CD14-positive monocyte (primary cell): ENCODE measurements around the gene OR1D5. TPM values are rescaled to one million over a fixed set of nuclear protein-coding genes. Genes with fewer than 3 reads are reported as not detected.

ENCODE experiments used
- DNase-seq, 3 donors: peaks; one replicate each; pipeline ENCODE4 v3.0.0-alpha.2; 2011 to 2022
- H2AFZ ChIP-seq: 2 replicates; pipeline ENCODE4 v1.6.0; 2012; ENCODE audit warnings: mild to moderate bottlenecking, low read depth, low read length, inconsistent platforms; ENCODE audit not compliant: insufficient read depth, poor library complexity, severe bottlenecking
- H3K27ac ChIP-seq, 2 donors: 1 replicate in 1 of 2; 2 replicates in 1 of 2; pipeline ENCODE4 v1.5.1; 2012 to 2013; ENCODE audit warnings: low read length in 2 of 2, control low read depth in 1 of 2, inconsistent platforms in 1 of 2, low read depth in 1 of 2, mild to moderate bottlenecking in 1 of 2
- H3K27me3 ChIP-seq, 2 donors: one replicate each; pipeline versions ENCODE4 v1.6.0 to v1.6.1; 2011 to 2013; ENCODE audit warnings: low read length in 2 of 2; ENCODE audit not compliant: control insufficient read depth in 2 of 2, insufficient read depth in 2 of 2
- H3K36me3 ChIP-seq, 2 donors: replicated peaks in 1 of 2; 1 replicate in 1 of 2; 2 replicates in 1 of 2; pipeline versions ENCODE4 v1.5.1 to v1.6.1; 2012 to 2013; ENCODE audit warnings: low read length in 2 of 2, control low read depth in 1 of 2, inconsistent platforms in 1 of 2, mild to moderate bottlenecking in 1 of 2; ENCODE audit not compliant: insufficient read depth in 2 of 2, control insufficient read depth in 1 of 2
- H3K4me1 ChIP-seq, 2 donors: 1 replicate in 1 of 2; 2 replicates in 1 of 2; pipeline versions ENCODE4 v1.5.1 to v1.6.1; 2012 to 2013; ENCODE audit warnings: low read length in 2 of 2, control low read depth in 1 of 2, inconsistent platforms in 1 of 2, mild to moderate bottlenecking in 1 of 2, moderate library complexity in 1 of 2; ENCODE audit not compliant: insufficient read depth in 2 of 2, control insufficient read depth in 1 of 2
- H3K4me2 ChIP-seq: replicated peaks from 2 replicates; pipeline ENCODE3; 2012; ENCODE audit warnings: low read length, moderate library complexity, mild to moderate bottlenecking; ENCODE audit not compliant: poor library complexity, severe bottlenecking; ENCODE audit errors: extremely low read depth
- H3K4me3 ChIP-seq, 3 experiments: fragments of 200-600 bp in 1 of 3; sonication (generic) in 1 of 3; replicated peaks in 1 of 3; 1 replicate in 2 of 3; 2 replicates in 1 of 3; pipeline ENCODE4 v1.5.1; 2011 to 2013; ENCODE audit warnings: low read length in 3 of 3, mild to moderate bottlenecking in 3 of 3, control low read depth in 2 of 3, low read depth in 2 of 3, inconsistent platforms in 1 of 3, moderate library complexity in 1 of 3
- H3K79me2 ChIP-seq: 2 replicates; pipeline ENCODE4 v1.6.0; 2012; ENCODE audit warnings: mild to moderate bottlenecking, control low read depth, inconsistent platforms, low read length, moderate library complexity; ENCODE audit not compliant: insufficient read depth
- H3K9ac ChIP-seq: 2 replicates; pipeline ENCODE4 v1.6.0; 2017; ENCODE audit warnings: low read length, mild to moderate bottlenecking; ENCODE audit not compliant: insufficient read depth, poor library complexity, severe bottlenecking
- H3K9me3 ChIP-seq, 2 donors: replicated peaks in 1 of 2; 1 replicate in 1 of 2; 2 replicates in 1 of 2; pipeline versions ENCODE4 v1.5.1 to v1.6.1; 2012 to 2013; ENCODE audit warnings: low read length in 2 of 2, control low read depth in 1 of 2; ENCODE audit not compliant: control insufficient read depth in 1 of 2, insufficient read depth in 1 of 2
- H4K20me1 ChIP-seq: 2 replicates; pipeline ENCODE4 v1.6.0; 2012; ENCODE audit warnings: mild to moderate bottlenecking, low read length, control low read depth, moderate library complexity; ENCODE audit not compliant: insufficient read depth
- H3K27ac Mint-ChIP-seq, 7 donors: one replicate each; pipeline ENCODE4 v1.8.0; 2020; ENCODE audit warnings: mild to moderate bottlenecking in 7 of 7, mixed read lengths in 7 of 7, moderate library complexity in 6 of 7, inconsistent platforms in 2 of 7
- H3K27me3 Mint-ChIP-seq, 3 donors: one replicate each; pipeline ENCODE4 v1.8.0; 2021 to 2022; ENCODE audit warnings: low read depth in 3 of 3, mild to moderate bottlenecking in 3 of 3, mixed read lengths in 3 of 3, moderate library complexity in 3 of 3, inconsistent platforms in 1 of 3
- H3K36me3 Mint-ChIP-seq, 2 donors: one replicate each; pipeline ENCODE4 v1.8.0; 2020; ENCODE audit warnings: mixed read lengths in 2 of 2, inconsistent platforms in 1 of 2, mild to moderate bottlenecking in 1 of 2
- H3K4me1 Mint-ChIP-seq: one replicate; pipeline ENCODE4 v1.8.0; 2020; ENCODE audit warnings: mild to moderate bottlenecking, mixed read lengths
- H3K4me3 Mint-ChIP-seq, 2 donors: one replicate each; pipeline ENCODE4 v1.8.0; 2020; ENCODE audit warnings: mild to moderate bottlenecking in 2 of 2, mixed read lengths in 2 of 2, moderate library complexity in 1 of 2
- H3K9me3 Mint-ChIP-seq, 7 donors: one replicate each; pipeline ENCODE4 v1.8.0; 2020 to 2022; ENCODE audit warnings: mixed read lengths in 7 of 7, mild to moderate bottlenecking in 6 of 7, moderate library complexity in 6 of 7, inconsistent platforms in 2 of 7
- WGBS: methylation state at CpG from one replicate; pipeline ENCODE4 v1.1.5; 2013; ENCODE audit warnings: missing lambda C conversion rate; ENCODE audit not compliant: insufficient coverage; 5-methylcytosine and 5-hydroxymethylcytosine counted together
- intact Hi-C, 2 donors: fragments of 100-400 bp; cut with micrococcal nuclease; formaldehyde crosslinking; loops; one replicate each; pipeline versions ENCODE4 v1.15.0 to v1.15.1; 2023
- polyA plus RNA-seq, 3 donors: library from polyadenylated mRNA; depleted of rRNA in 1 of 3; unstranded in 2 of 3; stranded (reverse) in 1 of 3; fragments of 300-500 nt in 2 of 3; fragments of >200 nt in 1 of 3; fragmentation: Illumina TruSeq in 2 of 3; gene quantifications; 1 replicate in 2 of 3; 2 replicates in 1 of 3; pipeline ENCODE4 v1.2.3, GENCODE V29; 2012 to 2021
- TF ChIP-seq, protein P1 (sequence below): fragments of 200-600 bp; IDR thresholded peaks from one replicate; pipeline ENCODE4 v1.8.0; 2022; ENCODE audit warnings: antibody characterized with exemption, mild to moderate bottlenecking

OR1D5 gene
- polyA plus RNA-seq, 3 donors: not detected

- intact Hi-C loops: loop anchor here (1.0 to 5.0 kb wide), 2 partner anchors 185 to 186 kb away; no protein-coding TSS in a partner anchor
- H3K27me3 ChIP-seq: no peaks in the 10 kb centered on the region
- no peaks in the 10 kb centered on the region for H3K9me3 ChIP-seq
- peaks cover 78 to 98% of the 10 kb centered on the region in 2 donors for H3K36me3 ChIP-seq
- no peaks in the 10 kb centered on the region for H3K4me1 Mint-ChIP-seq
- H3K9me3 Mint-ChIP-seq: peaks cover 0 to 2% (median 0%) of the 10 kb centered on the region in 7 donors
- no peaks in the 10 kb centered on the region for H3K27me3 Mint-ChIP-seq
- TF ChIP-seq, protein P1, sequence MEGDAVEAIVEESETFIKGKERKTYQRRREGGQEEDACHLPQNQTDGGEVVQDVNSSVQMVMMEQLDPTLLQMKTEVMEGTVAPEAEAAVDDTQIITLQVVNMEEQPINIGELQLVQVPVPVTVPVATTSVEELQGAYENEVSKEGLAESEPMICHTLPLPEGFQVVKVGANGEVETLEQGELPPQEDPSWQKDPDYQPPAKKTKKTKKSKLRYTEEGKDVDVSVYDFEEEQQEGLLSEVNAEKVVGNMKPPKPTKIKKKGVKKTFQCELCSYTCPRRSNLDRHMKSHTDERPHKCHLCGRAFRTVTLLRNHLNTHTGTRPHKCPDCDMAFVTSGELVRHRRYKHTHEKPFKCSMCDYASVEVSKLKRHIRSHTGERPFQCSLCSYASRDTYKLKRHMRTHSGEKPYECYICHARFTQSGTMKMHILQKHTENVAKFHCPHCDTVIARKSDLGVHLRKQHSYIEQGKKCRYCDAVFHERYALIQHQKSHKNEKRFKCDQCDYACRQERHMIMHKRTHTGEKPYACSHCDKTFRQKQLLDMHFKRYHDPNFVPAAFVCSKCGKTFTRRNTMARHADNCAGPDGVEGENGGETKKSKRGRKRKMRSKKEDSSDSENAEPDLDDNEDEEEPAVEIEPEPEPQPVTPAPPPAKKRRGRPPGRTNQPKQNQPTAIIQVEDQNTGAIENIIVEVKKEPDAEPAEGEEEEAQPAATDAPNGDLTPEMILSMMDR: peak; percentile 76
- peak overlapping the region in 2 of 7 donors; percentile 4 to 47 for H3K27ac Mint-ChIP-seq
- H3K4me3 Mint-ChIP-seq: no peak overlapping the region
- H3K4me2 ChIP-seq: no peak overlapping the region
- WGBS: 78% methylated on average over 13 of the region's 21 CpGs
- H4K20me1 ChIP-seq: peaks cover 76% of the 10 kb centered on the region
- H3K4me1 ChIP-seq: no peaks in the 10 kb centered on the region
- peak overlapping the region in 1 of 2 donors; percentile 20 for H3K27ac ChIP-seq
- H3K4me3 ChIP-seq: no peak overlapping the region
- no peak overlapping the region for H2AFZ ChIP-seq
- no peaks in the 10 kb centered on the region for H3K79me2 ChIP-seq
- DNase-seq: peak in 2 of 3 donors; percentile 32 to 33
- H3K36me3 Mint-ChIP-seq: peaks cover 71 to 96% of the 10 kb centered on the region in 2 donors
- no peak overlapping the region for H3K9ac ChIP-seq
Measured at GRCh38 chr17:3012926-3013581, 50.4 kb downstream of the OR1D5 start.

Other genes with a start within 250 kb of the OR1D5 start
- not detected for gene OR1D2, start 40.8 kb upstream of the OR1D5 start, polyA plus RNA-seq
- not detected for gene OR1G1, start 63.9 kb upstream of the OR1D5 start, polyA plus RNA-seq
- not detected for gene OR1A2, start 133.9 kb upstream of the OR1D5 start, polyA plus RNA-seq
- not detected for gene OR1A1, start 144.1 kb upstream of the OR1D5 start, polyA plus RNA-seq
- gene OR3A1, start 234.8 kb upstream of the OR1D5 start, polyA plus RNA-seq: under 1 TPM in 1 of 3 donors, not detected in 2; 0.18 TPM